Liver (tissue), 9 donors: ENCODE data around the gene SEMA3B. TPM values are rescaled to one million over a fixed set of nuclear protein-coding genes. Genes with fewer than 3 reads are reported as not detected.

Experiments
- DNase-seq: peaks from one replicate; pipeline ENCODE4 v3.0.0-alpha.2; 2017; ENCODE audit warnings: low spot score
- H3K27ac ChIP-seq, 2 donors: one replicate each; pipeline ENCODE4 v1.7.0; 2013; ENCODE audit warnings: inconsistent platforms in 2 of 2, low read length in 2 of 2, control low read depth in 1 of 2, low read depth in 1 of 2, mild to moderate bottlenecking in 1 of 2
- H3K27me3 ChIP-seq, 4 donors: one replicate each; pipeline versions ENCODE4 v1.6.1 to v1.7.0; 2013; ENCODE audit warnings: low read length in 3 of 4, inconsistent platforms in 1 of 4, mild to moderate bottlenecking in 1 of 4, moderate library complexity in 1 of 4; ENCODE audit not compliant: control insufficient read depth in 4 of 4, insufficient read depth in 4 of 4
- H3K36me3 ChIP-seq, 4 donors: one replicate each; pipeline versions ENCODE4 v1.6.1 to v1.7.0; 2013; ENCODE audit warnings: low read length in 3 of 4, mild to moderate bottlenecking in 3 of 4, low read depth in 1 of 4, moderate library complexity in 1 of 4; ENCODE audit not compliant: control insufficient read depth in 4 of 4, insufficient read depth in 3 of 4
- H3K4me1 ChIP-seq, 4 donors: one replicate each; pipeline versions ENCODE4 v1.6.1 to v1.7.0; 2013; ENCODE audit warnings: low read length in 3 of 4, mild to moderate bottlenecking in 3 of 4, moderate library complexity in 1 of 4; ENCODE audit not compliant: control insufficient read depth in 4 of 4, insufficient read depth in 4 of 4
- H3K4me3 ChIP-seq, 3 donors: one replicate each; pipeline versions ENCODE4 v1.6.1 to v1.7.0; 2013; ENCODE audit warnings: low read length in 3 of 3, control low read depth in 1 of 3, low read depth in 1 of 3, mild to moderate bottlenecking in 1 of 3
- H3K9ac ChIP-seq, 2 donors: one replicate each; pipeline ENCODE4 v1.7.0; 2013; ENCODE audit warnings: low read length in 2 of 2, mild to moderate bottlenecking in 2 of 2, moderate library complexity in 2 of 2, control low read depth in 1 of 2, low read depth in 1 of 2
- H3K9me3 ChIP-seq, 4 donors: one replicate each; pipeline versions ENCODE4 v1.6.1 to v1.7.0; 2013; ENCODE audit warnings: low read length in 3 of 4; ENCODE audit not compliant: control insufficient read depth in 4 of 4
- ATF3 ChIP-seq: IDR thresholded peaks from 2 replicates; pipeline ENCODE4 v1.6.1; 2016; ENCODE audit warnings: antibody characterized with exemption
- CTCF ChIP-seq: fragments of 150-350 bp; IDR thresholded peaks from 2 replicates; pipeline ENCODE4 v1.5.1; 2017; ENCODE audit warnings: improper control_type of control experiment, low read depth, low read length; ENCODE audit not compliant: missing input control
- EGR1 ChIP-seq, 2 donors: IDR thresholded peaks; 2 replicates each; pipeline ENCODE4 v1.6.1; 2016 to 2018; ENCODE audit warnings: antibody characterized with exemption in 2 of 2, low read depth in 2 of 2
- FOXA1 ChIP-seq: IDR thresholded peaks from 2 replicates; pipeline ENCODE4 v1.6.1; 2016; ENCODE audit warnings: antibody characterized with exemption
- GABPA ChIP-seq, 2 donors: IDR thresholded peaks in 1 of 2; conservative IDR thresholded peaks in 1 of 2; 2 replicates each; pipeline ENCODE4 v1.6.1; 2016; ENCODE audit warnings: antibody characterized with exemption in 2 of 2, mild to moderate bottlenecking in 1 of 2, moderate library complexity in 1 of 2
- HNF4A ChIP-seq, 2 donors: conservative IDR thresholded peaks; 2 replicates each; pipeline ENCODE4 v1.6.1; 2016; ENCODE audit warnings: antibody characterized with exemption in 2 of 2, mild to moderate bottlenecking in 2 of 2
- MAX ChIP-seq: IDR thresholded peaks from 2 replicates; pipeline ENCODE4 v1.6.1; 2016; ENCODE audit warnings: antibody characterized with exemption
- NR2F2 ChIP-seq: IDR thresholded peaks from 2 replicates; pipeline ENCODE4 v1.6.1; 2016; ENCODE audit warnings: antibody characterized with exemption
- RXRA ChIP-seq, 2 donors: IDR thresholded peaks; 2 replicates each; pipeline ENCODE4 v1.6.1; 2017 to 2018; ENCODE audit warnings: antibody characterized with exemption in 2 of 2, mild to moderate bottlenecking in 1 of 2
- TAF1 ChIP-seq: conservative IDR thresholded peaks from 2 replicates; pipeline ENCODE4 v1.6.1; 2016; ENCODE audit warnings: antibody characterized with exemption, mild to moderate bottlenecking
- YY1 ChIP-seq: IDR thresholded peaks from 2 replicates; pipeline ENCODE4 v1.6.1; 2016; ENCODE audit warnings: antibody characterized with exemption, mild to moderate bottlenecking
- WGBS: extraction: QIAGEN DNeasy Blood & Tissue Kit; methylation state at CpG from one replicate; pipeline ENCODE4 v1.1.7; 2013; 5-methylcytosine and 5-hydroxymethylcytosine counted together
- polyA plus RNA-seq, 2 donors: library from polyadenylated mRNA; stranded (reverse) in 1 of 2; unstranded in 1 of 2; fragments of 200-250 nt in 1 of 2; fragments of >200 nt in 1 of 2; fragmentation: Nextera tagmentation in 1 of 2; extraction: Ambion mirVana in 1 of 2; gene quantifications; one replicate each; pipeline versions ENCODE4 v1.2.1 to v1.2.3, GENCODE V29; 2013 to 2015
- total RNA-seq, 2 donors: library from RNA; depleted of rRNA; stranded (reverse); fragments of >200 nt; gene quantifications; one replicate each; pipeline ENCODE4 v1.2.3, GENCODE V29; 2014
- TF ChIP-seq, protein P1 (sequence below): IDR thresholded peaks from 2 replicates; pipeline ENCODE4 v1.6.1; 2016; ENCODE audit warnings: antibody characterized with exemption, mild to moderate bottlenecking
- TF ChIP-seq, protein P2 (sequence below): IDR thresholded peaks from 2 replicates; pipeline ENCODE4 v1.6.1; 2016; ENCODE audit warnings: antibody characterized with exemption
- donor health status: healthy.
- donor health status: healthy.
- donor health status: healthy.
- donor health status: healthy.
- donor health status: healthy.

Gene SEMA3B
- total and polyA plus RNA-seq, 4 donors = 0.40 to 1.5 (median 0.93) TPM

DNA sequence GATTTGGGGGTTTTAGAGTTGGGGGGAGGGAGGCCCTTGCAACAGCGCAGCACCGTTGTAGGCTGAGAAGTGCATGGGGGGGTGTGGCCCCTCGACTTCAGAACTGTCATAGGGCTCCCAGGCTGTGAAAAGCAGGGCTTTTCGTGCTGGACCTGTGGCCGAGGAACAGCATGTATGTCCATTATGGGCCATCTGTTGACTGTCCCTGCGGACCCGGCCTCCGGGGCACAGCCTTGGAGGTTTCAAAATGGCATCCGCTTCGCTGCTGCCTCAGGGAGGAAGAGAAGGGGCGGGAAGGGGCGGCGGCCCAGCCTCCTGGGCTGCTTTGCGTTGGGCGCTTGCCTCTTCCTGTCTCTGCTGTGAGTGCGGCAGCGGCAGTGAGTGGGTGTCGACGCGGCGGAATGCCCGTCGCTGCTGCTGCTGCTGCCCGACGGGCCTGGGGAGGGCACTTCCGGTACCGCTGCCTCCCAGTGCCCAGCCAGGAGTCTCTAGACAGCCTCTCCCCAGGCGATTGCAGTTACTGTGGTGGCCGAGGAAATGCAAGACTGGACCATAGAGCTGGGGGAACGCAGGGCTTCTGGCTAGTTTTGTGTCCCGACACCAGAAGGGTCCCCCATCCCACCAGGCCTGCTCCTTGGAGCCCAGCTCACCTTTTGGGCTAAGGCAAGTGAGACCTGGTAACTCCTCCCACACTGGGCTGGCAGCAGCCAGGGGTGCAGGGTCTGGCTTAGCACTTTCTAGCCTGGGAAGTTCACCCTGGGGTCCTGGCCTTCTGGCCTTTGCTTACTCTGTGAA is 31.0 kb upstream of the SEMA3B start:
- no peaks in the 10 kb centered on the region for H3K36me3 ChIP-seq
- WGBS = 10% methylated on average over 31 of the region's 31 CpGs
- H3K27ac ChIP-seq = peak overlapping the region; percentile 89 to 91
- H3K4me1 ChIP-seq = peaks cover 18 to 63% (median 48%) of the 10 kb centered on the region in 4 donors
- peak; percentile 61 for DNase-seq
- H3K4me3 ChIP-seq = peak overlapping the region; percentile 70 to 83 (median 80)
- H3K9ac ChIP-seq = peak overlapping the region; percentile 77 to 86
- H3K9me3 ChIP-seq = no peaks in the 10 kb centered on the region
- no peaks in the 10 kb centered on the region for H3K27me3 ChIP-seq
- TF ChIP-seq YY1 = peak; percentile 95
- no peak for TF ChIP-seq RXRA (IDR thresholded peaks at IDR 0.05)
- TF ChIP-seq MAX = no peak
- TF ChIP-seq GABPA (IDR thresholded peaks at IDR 0.05 in 1 of 2, conservative IDR thresholded peaks at IDR 0.05 in 1 of 2) = peak; percentile 30 to 79
- TF ChIP-seq FOXA1 = no peak
- peak; percentile 50 for TF ChIP-seq TAF1
- TF ChIP-seq NR2F2 = peak; percentile 20
- TF ChIP-seq EGR1 (IDR thresholded peaks at IDR 0.05; ENCODE audit: low read depth in 2 of 2) = peak; percentile 17 to 27
- no peak for TF ChIP-seq ATF3
- TF ChIP-seq HNF4A (conservative IDR thresholded peaks at IDR 0.05) = no peak
- TF ChIP-seq, protein P1, sequence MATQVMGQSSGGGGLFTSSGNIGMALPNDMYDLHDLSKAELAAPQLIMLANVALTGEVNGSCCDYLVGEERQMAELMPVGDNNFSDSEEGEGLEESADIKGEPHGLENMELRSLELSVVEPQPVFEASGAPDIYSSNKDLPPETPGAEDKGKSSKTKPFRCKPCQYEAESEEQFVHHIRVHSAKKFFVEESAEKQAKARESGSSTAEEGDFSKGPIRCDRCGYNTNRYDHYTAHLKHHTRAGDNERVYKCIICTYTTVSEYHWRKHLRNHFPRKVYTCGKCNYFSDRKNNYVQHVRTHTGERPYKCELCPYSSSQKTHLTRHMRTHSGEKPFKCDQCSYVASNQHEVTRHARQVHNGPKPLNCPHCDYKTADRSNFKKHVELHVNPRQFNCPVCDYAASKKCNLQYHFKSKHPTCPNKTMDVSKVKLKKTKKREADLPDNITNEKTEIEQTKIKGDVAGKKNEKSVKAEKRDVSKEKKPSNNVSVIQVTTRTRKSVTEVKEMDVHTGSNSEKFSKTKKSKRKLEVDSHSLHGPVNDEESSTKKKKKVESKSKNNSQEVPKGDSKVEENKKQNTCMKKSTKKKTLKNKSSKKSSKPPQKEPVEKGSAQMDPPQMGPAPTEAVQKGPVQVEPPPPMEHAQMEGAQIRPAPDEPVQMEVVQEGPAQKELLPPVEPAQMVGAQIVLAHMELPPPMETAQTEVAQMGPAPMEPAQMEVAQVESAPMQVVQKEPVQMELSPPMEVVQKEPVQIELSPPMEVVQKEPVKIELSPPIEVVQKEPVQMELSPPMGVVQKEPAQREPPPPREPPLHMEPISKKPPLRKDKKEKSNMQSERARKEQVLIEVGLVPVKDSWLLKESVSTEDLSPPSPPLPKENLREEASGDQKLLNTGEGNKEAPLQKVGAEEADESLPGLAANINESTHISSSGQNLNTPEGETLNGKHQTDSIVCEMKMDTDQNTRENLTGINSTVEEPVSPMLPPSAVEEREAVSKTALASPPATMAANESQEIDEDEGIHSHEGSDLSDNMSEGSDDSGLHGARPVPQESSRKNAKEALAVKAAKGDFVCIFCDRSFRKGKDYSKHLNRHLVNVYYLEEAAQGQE = peak; percentile 30
- no peak for TF ChIP-seq CTCF
- TF ChIP-seq, protein P2, sequence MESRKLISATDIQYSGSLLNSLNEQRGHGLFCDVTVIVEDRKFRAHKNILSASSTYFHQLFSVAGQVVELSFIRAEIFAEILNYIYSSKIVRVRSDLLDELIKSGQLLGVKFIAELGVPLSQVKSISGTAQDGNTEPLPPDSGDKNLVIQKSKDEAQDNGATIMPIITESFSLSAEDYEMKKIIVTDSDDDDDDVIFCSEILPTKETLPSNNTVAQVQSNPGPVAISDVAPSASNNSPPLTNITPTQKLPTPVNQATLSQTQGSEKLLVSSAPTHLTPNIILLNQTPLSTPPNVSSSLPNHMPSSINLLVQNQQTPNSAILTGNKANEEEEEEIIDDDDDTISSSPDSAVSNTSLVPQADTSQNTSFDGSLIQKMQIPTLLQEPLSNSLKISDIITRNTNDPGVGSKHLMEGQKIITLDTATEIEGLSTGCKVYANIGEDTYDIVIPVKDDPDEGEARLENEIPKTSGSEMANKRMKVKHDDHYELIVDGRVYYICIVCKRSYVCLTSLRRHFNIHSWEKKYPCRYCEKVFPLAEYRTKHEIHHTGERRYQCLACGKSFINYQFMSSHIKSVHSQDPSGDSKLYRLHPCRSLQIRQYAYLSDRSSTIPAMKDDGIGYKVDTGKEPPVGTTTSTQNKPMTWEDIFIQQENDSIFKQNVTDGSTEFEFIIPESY = no peak
